Mesendoderm (in vitro differentiated cells): Measurements from ENCODE around the gene BORCS6.
A peak's percentile ranks its signal among the peaks of the same experiment; 100 is the strongest.

ENCODE experiments used
- DNase-seq: peaks from one replicate; pipeline ENCODE4 v3.0.0; 2013
- H2AK5ac ChIP-seq: 2 replicates; pipeline ENCODE4 v1.6.1; 2013; ENCODE audit warnings: low read length, inconsistent platforms
- H2BK120ac ChIP-seq: 2 replicates; pipeline ENCODE4 v1.6.1; 2013; ENCODE audit warnings: low read depth, mild to moderate bottlenecking, low read length, moderate library complexity, mixed read lengths
- H2BK15ac ChIP-seq: replicated peaks from 2 replicates; pipeline ENCODE4 v1.6.1; 2013; ENCODE audit warnings: low read depth, mild to moderate bottlenecking, moderate library complexity
- H2BK5ac ChIP-seq: 2 replicates; pipeline ENCODE4 v1.6.1; 2013; ENCODE audit warnings: low read length, inconsistent platforms
- H3K18ac ChIP-seq: 2 replicates; pipeline ENCODE4 v1.6.1; 2013; ENCODE audit warnings: mild to moderate bottlenecking, low read length, mixed read lengths
- H3K23ac ChIP-seq: one replicate; pipeline ENCODE4 v1.6.1; 2013; ENCODE audit warnings: low read length
- H3K27ac ChIP-seq: 2 replicates; pipeline ENCODE4 v1.5.1; 2013; ENCODE audit warnings: low read depth, mild to moderate bottlenecking, inconsistent platforms, low read length, moderate library complexity
- H3K27me3 ChIP-seq: 2 replicates; pipeline ENCODE4 v1.6.1; 2013; ENCODE audit warnings: low read length, control low read depth, mild to moderate bottlenecking, inconsistent platforms; ENCODE audit not compliant: insufficient read depth, poor library complexity
- H3K36me3 ChIP-seq: 2 replicates; pipeline ENCODE4 v1.6.1; 2013; ENCODE audit warnings: low read length, inconsistent platforms; ENCODE audit not compliant: control insufficient read depth, insufficient read depth
- H3K4ac ChIP-seq: one replicate; pipeline ENCODE4 v1.6.1; 2013; ENCODE audit warnings: low read depth, mild to moderate bottlenecking, low read length, moderate library complexity
- H3K4me1 ChIP-seq: 2 replicates; pipeline ENCODE4 v1.6.1; 2013; ENCODE audit warnings: low read depth, low read length, inconsistent platforms; ENCODE audit not compliant: control insufficient read depth
- H3K4me2 ChIP-seq: 2 replicates; pipeline ENCODE4 v1.6.1; 2013; ENCODE audit warnings: low read length
- H3K4me3 ChIP-seq: 2 replicates; pipeline ENCODE4 v1.5.1; 2013; ENCODE audit warnings: mild to moderate bottlenecking, low read length
- H3K56ac ChIP-seq: one replicate; pipeline ENCODE4 v1.6.1; 2013; ENCODE audit warnings: low read length
- H3K79me1 ChIP-seq: 2 replicates; pipeline ENCODE4 v1.6.1; 2013; ENCODE audit warnings: low read length, inconsistent platforms
- H3K79me2 ChIP-seq: 2 replicates; pipeline ENCODE4 v1.6.1; 2013; ENCODE audit warnings: mild to moderate bottlenecking, low read length; ENCODE audit not compliant: control insufficient read depth, insufficient read depth
- H3K9ac ChIP-seq: 2 replicates; pipeline ENCODE4 v1.6.1; 2013; ENCODE audit warnings: low read length, inconsistent platforms
- H4K5ac ChIP-seq: one replicate; pipeline ENCODE4 v1.6.1; 2013; ENCODE audit warnings: low read length
- H4K8ac ChIP-seq: one replicate; pipeline ENCODE4 v1.6.1; 2013; ENCODE audit warnings: low read depth, mild to moderate bottlenecking, control low read depth, low read length, moderate library complexity
- WGBS: extraction: QIAGEN DNeasy Blood & Tissue Kit; methylation state at CpG from one replicate; pipeline ENCODE4 v1.1.7; 2013; ENCODE audit warnings: low lambda C conversion rate, missing lambda C conversion rate; ENCODE audit not compliant: insufficient coverage; ENCODE audit errors: extremely low coverage; 5-methylcytosine and 5-hydroxymethylcytosine counted together

BORCS6 gene

DNA sequence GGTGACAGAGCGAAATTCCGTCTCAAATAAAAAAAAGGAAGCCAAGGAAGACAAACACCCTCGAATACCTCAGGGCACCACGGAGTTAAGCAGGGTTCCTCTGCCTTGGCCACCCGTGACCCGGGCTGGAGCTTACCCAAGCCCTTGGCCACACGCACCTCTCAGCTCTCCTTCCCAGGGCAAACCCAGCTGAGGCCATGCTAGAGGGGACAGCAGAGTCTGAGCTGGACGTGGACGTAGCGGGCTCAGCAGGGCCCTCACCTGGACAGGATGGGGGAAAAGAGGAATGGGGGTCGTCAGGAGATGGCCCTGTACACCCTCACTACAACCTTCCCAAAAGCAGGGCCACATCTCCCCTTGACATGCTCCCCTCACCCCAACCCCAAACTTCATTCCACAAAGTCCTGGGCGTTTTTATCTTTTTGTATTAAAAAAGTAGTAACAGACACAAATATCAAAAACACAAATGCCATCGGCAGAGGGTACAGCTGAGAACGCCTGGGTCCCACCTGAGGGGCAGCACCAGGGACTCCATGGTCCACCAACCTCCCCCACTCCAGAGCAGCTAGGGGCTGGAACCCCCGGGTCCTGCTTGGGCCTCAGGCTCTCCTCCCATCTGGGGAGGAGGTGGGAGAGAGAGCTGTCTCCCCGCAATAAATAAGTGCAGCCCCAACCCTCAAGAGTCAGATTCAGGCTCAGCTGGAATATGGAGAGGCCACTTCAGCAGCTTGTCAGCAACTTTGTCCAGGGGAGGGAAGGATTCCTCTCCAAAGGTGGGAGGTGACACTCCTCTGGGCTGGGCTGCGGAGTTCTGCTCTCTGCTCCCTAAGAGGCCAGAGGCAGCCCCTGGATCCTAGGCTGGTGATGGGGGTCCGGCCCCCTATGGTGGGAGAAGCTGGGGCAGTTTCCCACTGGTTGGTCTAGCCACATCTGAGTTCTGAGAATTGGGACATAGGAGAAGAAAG, 49.6 kb downstream of the BORCS6 start:
- no peak overlapping the region for H3K56ac ChIP-seq
- no peak overlapping the region for H3K4ac ChIP-seq
- no peaks in the 10 kb centered on the region for H3K79me1 ChIP-seq
- no CpG with 5 or more reads among the region's 18 CpGs for WGBS
- H2AK5ac ChIP-seq: no peak overlapping the region
- peaks cover 2% of the 10 kb centered on the region for H3K27me3 ChIP-seq
- H2BK5ac ChIP-seq: no peak overlapping the region
- no peak overlapping the region for H3K18ac ChIP-seq
- no peak overlapping the region for H3K4me3 ChIP-seq
- no peak for DNase-seq
- no peak overlapping the region for H3K4me2 ChIP-seq
- H4K5ac ChIP-seq: no peak overlapping the region
- no peaks in the 10 kb centered on the region for H3K79me2 ChIP-seq
- no peak overlapping the region for H3K23ac ChIP-seq
- H2BK15ac ChIP-seq: no peak overlapping the region
- no peak overlapping the region for H3K9ac ChIP-seq
- H4K8ac ChIP-seq: no peak overlapping the region
- H3K4me1 ChIP-seq: peaks cover 3% of the 10 kb centered on the region
- H2BK120ac ChIP-seq: no peak overlapping the region
- H3K36me3 ChIP-seq: peaks cover 1% of the 10 kb centered on the region
- H3K27ac ChIP-seq: no peak overlapping the region

DNA sequence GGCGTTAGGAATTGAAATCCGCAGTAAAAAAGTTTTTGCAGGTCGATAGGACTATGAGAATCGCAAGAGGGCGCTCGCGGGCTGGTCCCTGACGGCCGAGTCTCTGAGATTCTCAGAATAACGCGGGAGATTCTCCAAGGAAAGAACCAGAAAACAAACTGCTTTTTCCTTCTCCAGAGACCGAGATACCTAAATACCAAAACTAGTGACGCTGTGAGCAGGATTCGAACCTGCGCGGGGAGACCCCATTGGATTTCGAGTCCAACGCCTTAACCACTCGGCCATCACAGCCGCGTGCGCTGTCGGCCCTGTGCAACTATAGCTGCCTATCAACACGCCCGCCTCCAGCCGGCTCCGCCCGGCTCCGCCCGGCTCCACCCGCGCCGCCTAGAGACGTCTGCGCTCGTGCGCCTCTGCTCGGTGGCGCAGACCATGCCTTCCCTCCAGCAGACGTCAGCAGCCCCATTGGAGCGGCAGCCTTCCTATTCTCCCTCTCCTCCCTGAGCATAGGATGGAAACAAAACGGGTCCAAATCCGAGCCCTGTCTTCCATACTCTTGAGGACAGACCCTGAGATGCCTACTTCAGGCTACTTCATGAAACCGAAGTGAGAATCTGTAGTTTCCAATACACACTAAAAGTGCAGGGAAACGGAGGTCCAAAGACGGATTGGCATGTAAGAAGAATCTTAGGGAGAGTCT, 51.2 kb downstream of the BORCS6 start:
- Histone ChIP-seq H3K79me1 (no peaks in the 10 kb centered on the region), H3K27ac (no peak overlapping the region), H2AK5ac (no peak overlapping the region), H2BK5ac (no peak overlapping the region), H3K27me3 (peaks cover 2% of the 10 kb centered on the region), H4K5ac (no peak overlapping the region), H3K4me3 (peak overlapping the region; percentile 81), H2BK15ac (no peak overlapping the region), H3K4ac (no peak overlapping the region), H3K9ac (peak overlapping the region; percentile 82), H2BK120ac (no peak overlapping the region), H3K23ac (no peak overlapping the region), H3K18ac (no peak overlapping the region), H3K56ac (peak overlapping the region; percentile 88), H3K79me2 (no peaks in the 10 kb centered on the region), H4K8ac (no peak overlapping the region), H3K36me3 (peaks cover 1% of the 10 kb centered on the region), H3K4me1 (peaks cover 3% of the 10 kb centered on the region), H3K4me2 (peak overlapping the region; percentile 98)
- DNase-seq: peak; percentile 99
- no CpG with 5 or more reads among the region's 46 CpGs for WGBS

DNA sequence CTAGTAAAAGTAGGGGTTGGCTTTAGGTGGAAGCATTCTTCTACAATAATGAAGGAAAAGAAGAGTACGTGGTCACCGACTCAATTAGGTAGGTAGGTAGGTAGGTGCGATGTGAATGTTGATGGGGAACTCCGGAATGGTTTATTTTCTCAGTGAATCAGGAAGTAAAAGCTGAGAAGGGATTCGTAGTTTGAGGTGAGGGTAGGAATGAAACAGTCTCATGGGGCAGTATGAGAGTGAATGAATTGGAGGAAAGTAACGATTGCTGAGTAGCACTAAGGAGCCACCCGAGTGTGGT, 51.7 kb downstream of the BORCS6 start:
- WGBS: no CpG with 5 or more reads among the region's 7 CpGs
- Histone ChIP-seq H3K79me1 (no peaks in the 10 kb centered on the region), H4K8ac (no peak overlapping the region), H3K4me1 (peaks cover 3% of the 10 kb centered on the region), H3K18ac (no peak overlapping the region), H2BK15ac (no peak overlapping the region), H2BK5ac (no peak overlapping the region), H3K4me3 (peak overlapping the region; percentile 1), H3K36me3 (peaks cover 1% of the 10 kb centered on the region), H3K79me2 (no peaks in the 10 kb centered on the region), H3K4me2 (peak overlapping the region; percentile 12), H3K27ac (no peak overlapping the region), H2BK120ac (no peak overlapping the region), H4K5ac (no peak overlapping the region), H2AK5ac (no peak overlapping the region), H3K56ac (peak overlapping the region; percentile 3), H3K4ac (no peak overlapping the region), H3K9ac (peak overlapping the region; percentile 35), H3K23ac (no peak overlapping the region), H3K27me3 (peaks cover 2% of the 10 kb centered on the region)
- no peak for DNase-seq
